Choroid plexus epithelial cell (primary cell): ENCODE results near the gene AGR3.

Experiments
- DNase-seq: peaks from one replicate; pipeline ENCODE4 v3.0.0-alpha.2; 2010; ENCODE audit warnings: low read depth
- H3K4me3 ChIP-seq: 2 replicates; pipeline ENCODE4 v1.5.1; 2011; ENCODE audit warnings: low read depth, mild to moderate bottlenecking, control low read depth, low read length, moderate library complexity
- TF ChIP-seq, protein P1 (sequence below): conservative IDR thresholded peaks from 2 replicates; pipeline ENCODE4 v1.5.1; 2011; ENCODE audit warnings: low read depth, mild to moderate bottlenecking, control low read depth, inconsistent platforms, low read length, moderate library complexity

AGR3 gene

DNA sequence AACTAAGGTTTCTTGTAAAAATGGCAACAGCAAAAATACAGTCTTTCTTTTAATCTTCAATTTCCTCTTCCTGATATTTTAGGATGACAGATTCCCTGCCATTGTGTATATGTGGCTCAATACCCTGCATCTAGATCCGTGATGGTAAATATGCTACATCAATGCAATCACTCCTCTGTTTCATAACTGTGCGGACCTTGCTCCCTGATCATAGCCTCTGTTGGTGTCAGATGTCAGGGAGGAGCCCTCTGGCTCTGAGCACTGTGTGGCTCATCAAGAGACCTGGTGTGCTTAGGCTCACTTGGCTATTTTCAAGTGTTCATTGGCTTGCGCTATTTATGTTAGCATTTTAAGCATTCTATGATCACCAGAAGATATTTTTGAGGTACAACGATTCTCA is 33.0 kb upstream of the AGR3 start:
- no peak overlapping the region for H3K4me3 ChIP-seq
- TF ChIP-seq, protein P1, sequence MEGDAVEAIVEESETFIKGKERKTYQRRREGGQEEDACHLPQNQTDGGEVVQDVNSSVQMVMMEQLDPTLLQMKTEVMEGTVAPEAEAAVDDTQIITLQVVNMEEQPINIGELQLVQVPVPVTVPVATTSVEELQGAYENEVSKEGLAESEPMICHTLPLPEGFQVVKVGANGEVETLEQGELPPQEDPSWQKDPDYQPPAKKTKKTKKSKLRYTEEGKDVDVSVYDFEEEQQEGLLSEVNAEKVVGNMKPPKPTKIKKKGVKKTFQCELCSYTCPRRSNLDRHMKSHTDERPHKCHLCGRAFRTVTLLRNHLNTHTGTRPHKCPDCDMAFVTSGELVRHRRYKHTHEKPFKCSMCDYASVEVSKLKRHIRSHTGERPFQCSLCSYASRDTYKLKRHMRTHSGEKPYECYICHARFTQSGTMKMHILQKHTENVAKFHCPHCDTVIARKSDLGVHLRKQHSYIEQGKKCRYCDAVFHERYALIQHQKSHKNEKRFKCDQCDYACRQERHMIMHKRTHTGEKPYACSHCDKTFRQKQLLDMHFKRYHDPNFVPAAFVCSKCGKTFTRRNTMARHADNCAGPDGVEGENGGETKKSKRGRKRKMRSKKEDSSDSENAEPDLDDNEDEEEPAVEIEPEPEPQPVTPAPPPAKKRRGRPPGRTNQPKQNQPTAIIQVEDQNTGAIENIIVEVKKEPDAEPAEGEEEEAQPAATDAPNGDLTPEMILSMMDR: no peak
- DNase-seq: peak; percentile 32

- TF ChIP-seq, protein P1: no peak
- no peak overlapping the region for H3K4me3 ChIP-seq
- DNase-seq: no peak
Observed at GRCh38 chr7:16913643-16914042, 31.9 kb upstream of the AGR3 start.

GRCh38 chr7:16912540-16912939 is 30.8 kb upstream of the AGR3 start:
- no peak for DNase-seq
- TF ChIP-seq, protein P1: no peak
- no peak overlapping the region for H3K4me3 ChIP-seq

- no peak overlapping the region for H3K4me3 ChIP-seq
- TF ChIP-seq, protein P1: no peak
- no peak for DNase-seq
Observed at GRCh38 chr7:16908561-16908960, 26.8 kb upstream of the AGR3 start.

DNA sequence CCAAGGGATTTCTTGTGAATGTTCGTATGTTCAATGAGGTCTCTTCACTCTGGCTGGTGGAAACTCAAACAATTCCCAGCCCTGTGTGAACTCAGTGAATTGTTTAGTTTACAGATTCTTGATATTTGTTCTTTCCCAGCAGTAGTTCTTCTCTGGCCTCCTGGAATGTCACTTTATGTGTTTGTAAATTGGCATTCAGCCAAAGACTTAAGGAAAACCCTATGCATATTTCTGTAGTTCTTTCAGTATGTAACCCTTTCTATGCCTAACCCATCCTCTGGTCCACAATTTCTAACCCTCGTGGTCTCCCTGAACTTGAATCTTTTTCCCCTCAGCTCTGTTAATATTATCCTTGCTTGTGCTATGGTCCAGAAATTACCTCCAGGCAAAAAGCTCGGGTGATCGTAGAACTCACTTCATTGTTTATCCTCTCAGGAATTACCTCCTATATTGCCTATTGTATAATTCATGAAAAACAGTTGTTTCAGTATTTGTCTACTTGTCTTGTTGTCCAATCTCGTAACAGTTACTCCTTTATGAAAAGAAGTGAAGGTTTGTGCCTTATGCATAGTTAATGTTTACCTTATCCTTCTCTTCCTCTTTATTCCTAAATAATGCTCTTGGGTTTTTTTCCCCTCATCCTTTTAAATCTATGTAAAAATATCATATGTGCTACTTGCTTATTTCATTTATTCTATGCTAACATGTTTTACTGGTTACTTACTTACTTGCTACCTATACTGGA is 23.7 kb upstream of the AGR3 start:
- TF ChIP-seq, protein P1: no peak
- H3K4me3 ChIP-seq: no peak overlapping the region
- DNase-seq: peak; percentile 93

GRCh38 chr7:16904076-16904475 is 22.3 kb upstream of the AGR3 start:
- no peak overlapping the region for H3K4me3 ChIP-seq
- DNase-seq: peak; percentile 49
- TF ChIP-seq, protein P1: no peak

GRCh38 chr7:16900209-16900768 is 18.5 kb upstream of the AGR3 start:
- no peak for DNase-seq
- no peak overlapping the region for H3K4me3 ChIP-seq
- TF ChIP-seq, protein P1: no peak
